OCI-LY7 (cell line): Measurements from ENCODE around the gene NIP7. TPM values are rescaled to one million over a fixed set of nuclear protein-coding genes. Genes with fewer than 3 reads are reported as not detected.
A peak's percentile ranks its signal among the peaks of the same experiment; 100 is the strongest.

Experiments used
- BruUV-seq: library from RNA; stranded (reverse); fragments of 400-500 nt; replicated peaks from 2 replicates; lab custom pipeline; 2021; lab: Mats Ljungman, UMichigan
- CTCF ChIA-PET: fragments of 300-600 bp; sonication (Branson Sonifier 250); formaldehyde crosslinking; loops from one replicate; lab custom pipeline; 2022; ENCODE audit warnings: antibody characterized with exemption; ENCODE audit not compliant: unreplicated experiment; lab: Charles Lee
- POLR2A ChIA-PET: fragments of 300-600 bp; sonication (Branson Sonifier 250); formaldehyde crosslinking; loops from one replicate; lab custom pipeline; 2022; ENCODE audit warnings: antibody characterized with exemption; lab: Charles Lee
- DNase-seq: peaks from one replicate; pipeline ENCODE4 v3.0.0-alpha.2; 2015; ENCODE audit warnings: low spot score
- H2AFZ ChIP-seq: fragments of 200-600 bp; sonication (generic), shearing (Covaris generic); 2 replicates; pipeline ENCODE4 v1.6.1; 2014; ENCODE audit warnings: mild to moderate bottlenecking, antibody characterized with exemption, low read length, moderate library complexity
- H3K27ac ChIP-seq: fragments of 200-600 bp; sonication (generic); 2 replicates; pipeline ENCODE4 v1.5.1; 2014; ENCODE audit warnings: mixed run types, low read depth, mild to moderate bottlenecking, moderate library complexity, low read length, inconsistent platforms; ENCODE audit not compliant: poor library complexity, severe bottlenecking
- H3K36me3 ChIP-seq: fragments of 200-600 bp; sonication (generic); 2 replicates; pipeline ENCODE4 v1.6.1; 2014; ENCODE audit warnings: mild to moderate bottlenecking, antibody characterized with exemption, low read length, moderate library complexity, mixed read lengths; ENCODE audit not compliant: insufficient read depth
- H3K4me1 ChIP-seq: fragments of 200-600 bp; sonication (generic); 2 replicates; pipeline ENCODE4 v1.5.1; 2014; ENCODE audit warnings: mild to moderate bottlenecking, low read length; ENCODE audit not compliant: insufficient read depth, poor library complexity, severe bottlenecking
- H3K4me2 ChIP-seq: fragments of 200-600 bp; sonication (generic); 2 replicates; pipeline ENCODE4 v1.6.1; 2014; ENCODE audit warnings: mild to moderate bottlenecking, low read length
- H3K4me3 ChIP-seq: fragments of 200-600 bp; sonication (generic); 2 replicates; pipeline ENCODE4 v1.5.1; 2014; ENCODE audit warnings: mild to moderate bottlenecking, low read depth, low read length; ENCODE audit not compliant: poor library complexity, severe bottlenecking
- H3K79me2 ChIP-seq: fragments of 200-600 bp; sonication (generic); 2 replicates; pipeline ENCODE4 v1.6.1; 2016; ENCODE audit warnings: low read depth, mild to moderate bottlenecking, low read length, moderate library complexity, mixed read lengths; ENCODE audit not compliant: insufficient read depth
- H3K9me2 ChIP-seq: fragments of 200-600 bp; sonication (generic); 2 replicates; pipeline ENCODE4 v1.6.1; 2016; ENCODE audit warnings: mild to moderate bottlenecking, low read length, mixed read lengths; ENCODE audit not compliant: insufficient read depth
- H3K9me3 ChIP-seq: fragments of 200-600 bp; sonication (generic); 2 replicates; pipeline ENCODE4 v1.6.1; 2014; ENCODE audit warnings: mild to moderate bottlenecking, mixed run types, low read length, mixed read lengths
- H4K20me1 ChIP-seq: fragments of 200-600 bp; sonication (generic); 2 replicates; pipeline ENCODE4 v1.6.1; 2014; ENCODE audit warnings: mild to moderate bottlenecking, antibody characterized with exemption, low read length, moderate library complexity, mixed read lengths; ENCODE audit not compliant: insufficient read depth
- EZH2phosphoT487 ChIP-seq: fragments of 200-600 bp; sonication (generic); IDR thresholded peaks from 2 replicates; pipeline ENCODE4 v1.6.1; 2018; ENCODE audit warnings: low read depth, borderline replicate concordance, mild to moderate bottlenecking, mixed run types, antibody characterized with exemption, low read length, moderate library complexity, mixed read lengths
- intact Hi-C: fragments of 100-400 bp; cut with micrococcal nuclease; formaldehyde crosslinking; loops from one replicate; pipeline ENCODE4 v1.10.0; 2022; ENCODE audit not compliant: unreplicated experiment
- total RNA-seq, 2 experiments: library from RNA; depleted of rRNA in 1 of 2; stranded (reverse); fragments of >200 nt in 1 of 2; shearing (Covaris generic) in 1 of 2; gene quantifications; 2 replicates each; pipeline ENCODE4 v1.2.3, GENCODE V29; 2014 to 2022
- TF ChIP-seq, protein P1 (sequence below): fragments of 200-600 bp; sonication (generic); conservative IDR thresholded peaks from 2 replicates; pipeline ENCODE4 v1.5.1; 2014; ENCODE audit warnings: mild to moderate bottlenecking, antibody characterized with exemption, low read length, moderate library complexity, mixed read lengths

NIP7 gene
- total RNA-seq, 2 experiments from 2014 or later: 39.7 to 49.1 TPM

DNA sequence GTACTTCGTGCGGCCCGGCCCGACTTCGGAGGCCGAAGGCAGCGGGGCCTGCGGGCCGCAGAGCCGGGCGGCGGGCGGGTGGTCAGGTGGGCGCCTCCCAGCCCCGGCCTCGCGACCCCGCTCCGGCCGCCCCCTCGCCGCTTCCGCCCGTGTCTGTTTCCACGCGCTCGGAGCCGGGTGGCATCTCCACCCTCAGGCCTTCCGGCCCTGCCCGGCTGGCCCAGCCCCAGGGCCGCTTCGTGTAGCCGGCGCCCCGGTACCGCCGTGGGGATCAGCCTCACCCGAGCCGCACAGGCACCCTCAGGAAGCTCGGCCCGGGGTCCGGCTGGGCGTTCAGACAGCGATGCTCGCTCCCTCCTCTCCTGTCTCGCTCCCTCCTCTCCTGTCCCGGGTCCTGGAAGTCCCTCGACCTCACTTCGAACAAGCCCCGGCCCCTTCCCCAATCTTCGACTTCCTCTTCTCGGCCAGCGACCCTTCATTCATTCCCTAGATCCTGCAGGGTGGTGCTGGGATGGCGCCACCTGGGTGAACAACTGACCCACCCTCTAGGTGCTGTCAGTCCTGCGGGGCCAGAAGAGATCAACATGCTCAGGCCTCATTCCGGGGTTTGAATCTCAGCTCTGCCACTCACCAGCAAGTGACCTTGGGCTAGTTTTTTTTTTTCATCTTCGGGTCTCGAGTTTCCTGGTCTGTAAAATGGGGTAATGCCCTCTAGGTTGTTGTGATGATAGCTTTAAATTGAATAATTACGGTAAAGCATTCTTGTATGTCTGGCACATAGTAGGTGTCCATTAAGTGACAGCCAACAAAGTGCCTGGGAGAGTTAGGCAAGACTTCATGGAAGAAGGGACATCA is 27.8 kb upstream of the NIP7 start:
- ChIA-PET POLR2A (interaction anchor here (1.0 kb wide), 1 partner anchor 443 kb away, joined by 3 read pairs; the partner anchor contains the start of gene NOB1), CTCF (no interaction called here)
- no peaks in the 10 kb centered on the region for H3K9me2 ChIP-seq
- peaks cover 38% of the 10 kb centered on the region for H3K36me3 ChIP-seq
- BruUV-seq: TSS peak; percentile 67
- intact Hi-C loops: loop anchor here (1.0 kb wide), 2 partner anchors 19 to 28 kb away; partner anchors contain the start of genes COG8, NIP7 and PDF
- no peaks in the 10 kb centered on the region for H3K9me3 ChIP-seq
- peak overlapping the region; percentile 72 for H3K4me2 ChIP-seq
- H3K4me3 ChIP-seq: peak overlapping the region; percentile 78
- peak overlapping the region; percentile 56 for H3K27ac ChIP-seq
- H3K79me2 ChIP-seq: peaks cover 31% of the 10 kb centered on the region
- H4K20me1 ChIP-seq: no peaks in the 10 kb centered on the region
- H2AFZ ChIP-seq: peak overlapping the region; percentile 58; the same call in 1 of the 2 replicates
- no peak for TF ChIP-seq EZH2phosphoT487
- TF ChIP-seq, protein P1, sequence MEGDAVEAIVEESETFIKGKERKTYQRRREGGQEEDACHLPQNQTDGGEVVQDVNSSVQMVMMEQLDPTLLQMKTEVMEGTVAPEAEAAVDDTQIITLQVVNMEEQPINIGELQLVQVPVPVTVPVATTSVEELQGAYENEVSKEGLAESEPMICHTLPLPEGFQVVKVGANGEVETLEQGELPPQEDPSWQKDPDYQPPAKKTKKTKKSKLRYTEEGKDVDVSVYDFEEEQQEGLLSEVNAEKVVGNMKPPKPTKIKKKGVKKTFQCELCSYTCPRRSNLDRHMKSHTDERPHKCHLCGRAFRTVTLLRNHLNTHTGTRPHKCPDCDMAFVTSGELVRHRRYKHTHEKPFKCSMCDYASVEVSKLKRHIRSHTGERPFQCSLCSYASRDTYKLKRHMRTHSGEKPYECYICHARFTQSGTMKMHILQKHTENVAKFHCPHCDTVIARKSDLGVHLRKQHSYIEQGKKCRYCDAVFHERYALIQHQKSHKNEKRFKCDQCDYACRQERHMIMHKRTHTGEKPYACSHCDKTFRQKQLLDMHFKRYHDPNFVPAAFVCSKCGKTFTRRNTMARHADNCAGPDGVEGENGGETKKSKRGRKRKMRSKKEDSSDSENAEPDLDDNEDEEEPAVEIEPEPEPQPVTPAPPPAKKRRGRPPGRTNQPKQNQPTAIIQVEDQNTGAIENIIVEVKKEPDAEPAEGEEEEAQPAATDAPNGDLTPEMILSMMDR: peak; percentile 66
- peaks cover 12% of the 10 kb centered on the region for H3K4me1 ChIP-seq
- DNase-seq: peak; percentile 67

DNA sequence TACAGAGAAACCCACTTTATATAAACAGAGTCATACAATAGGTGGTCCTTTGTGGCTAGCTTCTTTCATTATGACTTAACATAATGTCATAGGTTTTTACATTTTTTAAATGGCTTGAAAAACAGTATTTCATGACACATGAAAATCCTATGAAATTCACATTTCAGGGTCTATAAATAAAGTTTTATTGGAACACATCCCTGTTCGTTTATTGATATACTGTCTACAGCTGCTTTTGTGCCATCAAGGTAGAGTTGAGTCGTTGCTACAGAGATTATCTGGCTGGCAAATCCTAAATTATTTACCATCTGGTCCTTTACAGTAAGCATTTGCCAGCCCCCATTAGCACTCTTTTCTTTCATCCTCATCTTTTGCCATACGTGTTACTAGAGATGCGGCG is 26.1 kb upstream of the NIP7 start:
- H3K4me3 ChIP-seq: no peak overlapping the region
- peaks cover 31% of the 10 kb centered on the region for H3K79me2 ChIP-seq
- BruUV-seq: no TSS peak
- H2AFZ ChIP-seq: no peak overlapping the region
- no peaks in the 10 kb centered on the region for H3K9me2 ChIP-seq
- H3K4me1 ChIP-seq: peaks cover 12% of the 10 kb centered on the region
- H3K9me3 ChIP-seq: no peaks in the 10 kb centered on the region
- POLR2A ChIA-PET: interaction anchor here (1.0 kb wide), 1 partner anchor 181 kb away, joined by 3 read pairs; no protein-coding TSS in a partner anchor
- H3K4me2 ChIP-seq: no peak overlapping the region
- CTCF ChIA-PET: no interaction called here
- no peaks in the 10 kb centered on the region for H4K20me1 ChIP-seq
- H3K36me3 ChIP-seq: peaks cover 48% of the 10 kb centered on the region
- no peak for DNase-seq
- H3K27ac ChIP-seq: no peak overlapping the region
- intact Hi-C loops: no loop called here
- TF ChIP-seq, protein P1: no peak
- no peak for TF ChIP-seq EZH2phosphoT487
